GM23248 (cell line): ENCODE results near the gene CCDC85B. TPM values are rescaled to one million over a fixed set of nuclear protein-coding genes. Genes with fewer than 3 reads are reported as not detected.
A peak's percentile ranks its signal among the peaks of the same experiment; 100 is the strongest.

Experiments
- DNase-seq: peaks from one replicate; pipeline ENCODE4 v3.0.0-alpha.2; 2015
- H2AFZ ChIP-seq: fragments of 200-600 bp; sonication (generic); 2 replicates; pipeline ENCODE4 v1.6.1; 2016; ENCODE audit warnings: antibody characterized with exemption
- H3F3A ChIP-seq: fragments of 200-600 bp; sonication (generic); 2 replicates; pipeline ENCODE4 v1.6.1; 2016; ENCODE audit warnings: mild to moderate bottlenecking, antibody characterized with exemption, mixed run types; ENCODE audit not compliant: insufficient read depth
- H3K27ac ChIP-seq: fragments of 200-600 bp; sonication (generic); 2 replicates; pipeline ENCODE4 v1.5.1; 2016; ENCODE audit warnings: mild to moderate bottlenecking
- H3K27me3 ChIP-seq: fragments of 200-600 bp; sonication (generic); replicated peaks from 2 replicates; pipeline ENCODE4 v1.6.1; 2016; ENCODE audit warnings: mild to moderate bottlenecking; ENCODE audit not compliant: insufficient read depth
- H3K36me3 ChIP-seq: fragments of 200-600 bp; sonication (generic); 2 replicates; pipeline ENCODE4 v1.6.1; 2016; ENCODE audit warnings: low read depth, mild to moderate bottlenecking
- H3K4me1 ChIP-seq: fragments of 200-600 bp; sonication (generic); 2 replicates; pipeline ENCODE4 v1.6.1; 2016; ENCODE audit warnings: mild to moderate bottlenecking; ENCODE audit not compliant: insufficient read depth
- H3K4me2 ChIP-seq: fragments of 200-600 bp; sonication (generic); one replicate; pipeline ENCODE4 v1.6.1; 2016; ENCODE audit warnings: mild to moderate bottlenecking; ENCODE audit not compliant: unreplicated experiment
- H3K4me3 ChIP-seq: fragments of 200-600 bp; sonication (generic); 2 replicates; pipeline ENCODE4 v1.5.1; 2016; ENCODE audit warnings: mild to moderate bottlenecking
- H3K79me2 ChIP-seq: fragments of 200-600 bp; sonication (generic); 2 replicates; pipeline ENCODE4 v1.6.1; 2016; ENCODE audit warnings: mild to moderate bottlenecking; ENCODE audit not compliant: insufficient read depth
- H3K9ac ChIP-seq: fragments of 200-600 bp; sonication (generic); 2 replicates; pipeline ENCODE4 v1.6.1; 2016; ENCODE audit warnings: mild to moderate bottlenecking
- H3K9me2 ChIP-seq: fragments of 200-600 bp; sonication (generic); 2 replicates; pipeline ENCODE4 v1.6.1; 2016; ENCODE audit warnings: mixed run types, mild to moderate bottlenecking, moderate library complexity; ENCODE audit not compliant: insufficient read depth
- H3K9me3 ChIP-seq: fragments of 200-600 bp; sonication (generic); one replicate; pipeline ENCODE4 v1.6.1; 2017; ENCODE audit warnings: low read depth
- H4K20me1 ChIP-seq: fragments of 200-600 bp; sonication (generic); 2 replicates; pipeline ENCODE4 v1.6.0; 2016; ENCODE audit not compliant: insufficient read depth
- EZH2 ChIP-seq: fragments of 200-600 bp; sonication (generic); IDR thresholded peaks from 2 replicates; pipeline ENCODE4 v1.6.1; 2018; ENCODE audit warnings: antibody characterized with exemption, mild to moderate bottlenecking; ENCODE audit not compliant: insufficient read depth, poor library complexity, severe bottlenecking
- EZH2phosphoT487 ChIP-seq: fragments of 200-600 bp; sonication (generic); IDR thresholded peaks from 2 replicates; pipeline ENCODE4 v1.6.1; 2018; ENCODE audit warnings: antibody characterized with exemption, moderate library complexity, mild to moderate bottlenecking, low read depth; ENCODE audit not compliant: insufficient read depth
- WGBS, 2 experiments: methylation state at CpG; one replicate each; pipeline ENCODE4 v1.1.6; 2015 to 2017; ENCODE audit warnings: low lambda C conversion rate in 2 of 2, low coverage in 1 of 2; ENCODE audit errors: missing lambda C conversion rate in 2 of 2; 5-methylcytosine and 5-hydroxymethylcytosine counted together
- in situ Hi-C: fragments of 300-500 bp; cut with MboI; formaldehyde crosslinking; loops from 2 replicates; pipeline ENCODE4 v1.15.0; 2020
- polyA plus RNA-seq: library from polyadenylated mRNA; unstranded; fragments of >200 nt; fragmentation: Nextera tagmentation; extraction: Ambion mirVana; gene quantifications from 2 replicates; pipeline ENCODE4 v1.2.1, GENCODE V29; 2016
- total RNA-seq: library from RNA; depleted of rRNA; stranded (reverse); fragments of >200 nt; shearing (Covaris generic); gene quantifications from 2 replicates; pipeline ENCODE4 v1.2.3, GENCODE V29; 2014

Gene CCDC85B
- total and polyA plus RNA-seq, 2 experiments from 2014 or later, result 116 to 143 TPM

DNA sequence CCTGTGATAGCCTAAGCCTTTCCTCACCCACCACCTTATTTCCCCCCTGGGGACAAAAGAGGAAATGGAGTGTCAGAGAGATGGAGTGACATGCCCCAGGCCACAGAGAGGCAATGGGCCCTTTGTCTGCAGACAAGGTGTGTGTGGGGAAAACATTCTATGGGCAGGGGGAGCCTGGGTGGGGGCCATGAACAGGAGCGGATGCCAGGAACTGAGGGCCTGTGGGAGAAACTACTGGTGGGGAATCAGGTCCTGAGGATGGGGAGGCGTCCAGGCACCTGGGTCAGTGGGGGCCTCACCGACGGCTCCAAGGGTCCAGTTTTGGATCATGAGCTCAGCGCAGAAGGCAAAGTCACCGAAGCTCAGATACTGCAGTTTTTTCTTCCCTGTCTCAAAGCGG lies 5.2 kb upstream of the CCDC85B start:
- no peak overlapping the region for H3K4me2 ChIP-seq
- no peak overlapping the region for H3K9ac ChIP-seq
- no peak overlapping the region for H3K4me3 ChIP-seq
- peaks cover 48% of the 10 kb centered on the region for H3K79me2 ChIP-seq
- H3K9me2 ChIP-seq, result no peaks in the 10 kb centered on the region
- no peak overlapping the region for H2AFZ ChIP-seq
- in situ Hi-C loops, result loop anchor here (10.0 kb wide), 1 partner anchor 100 kb away; no protein-coding TSS in a partner anchor
- WGBS, 2 experiments, result 95% methylated on average over 7 of the region's 7 CpGs
- H3K36me3 ChIP-seq, result peaks cover 14% of the 10 kb centered on the region; the same call in 1 of the 2 replicates
- no peak for DNase-seq
- H3K27ac ChIP-seq, result no peak overlapping the region
- no peak for TF ChIP-seq EZH2phosphoT487
- TF ChIP-seq EZH2, result no peak
- H3K4me1 ChIP-seq, result peaks cover 23% of the 10 kb centered on the region
- H3K9me3 ChIP-seq, result no peaks in the 10 kb centered on the region
- H3K27me3 ChIP-seq, result no peaks in the 10 kb centered on the region
- H4K20me1 ChIP-seq, result no peaks in the 10 kb centered on the region
- H3F3A ChIP-seq, result peaks cover 38% of the 10 kb centered on the region

GRCh38 chr11:65885808-65886536 lies 4.5 kb upstream of the CCDC85B start:
- TF ChIP-seq EZH2phosphoT487 (no peak), EZH2 (no peak)

DNA sequence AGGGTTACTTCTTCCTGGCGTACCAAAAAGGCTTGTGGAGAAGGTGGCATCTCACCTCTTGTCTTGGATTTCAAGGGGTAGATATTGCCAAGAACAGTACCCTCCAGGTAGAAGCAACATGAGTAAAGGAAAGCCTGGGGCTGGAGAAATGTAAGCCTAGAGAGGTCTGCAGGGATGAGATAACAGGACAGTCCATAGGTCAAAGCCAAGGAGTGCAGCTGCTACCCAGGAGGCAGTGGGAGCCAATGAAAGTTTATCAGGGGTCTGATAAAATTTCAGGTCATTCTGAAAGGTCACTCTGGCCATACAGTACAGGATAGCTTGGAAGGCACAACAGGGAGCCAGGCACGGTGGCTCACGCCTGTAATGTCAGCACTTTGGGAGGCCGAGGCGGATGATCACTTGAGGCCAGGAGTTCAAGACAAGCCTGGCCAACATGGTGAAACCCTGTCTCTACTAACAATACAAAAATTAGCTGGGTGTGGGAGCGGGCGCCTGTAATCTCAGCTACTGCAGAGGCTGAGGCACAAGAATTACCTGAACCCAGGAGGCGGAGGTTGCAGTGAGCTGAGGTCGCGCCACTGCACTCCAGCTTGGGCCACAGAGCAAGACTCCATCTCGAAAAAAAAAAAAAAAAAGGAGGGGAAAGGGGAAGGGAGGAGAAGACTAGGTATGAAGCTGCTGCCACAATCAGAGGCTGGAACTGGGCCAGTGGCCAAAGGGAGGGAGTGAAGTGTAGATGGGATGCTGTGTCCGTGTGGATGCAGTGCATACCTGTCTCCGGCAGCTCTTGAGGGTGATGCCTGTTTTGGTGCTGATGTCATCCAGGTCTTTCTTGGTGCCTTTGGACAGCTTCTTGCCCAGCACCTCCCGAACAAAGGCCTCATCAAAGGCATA lies 3.4 kb upstream of the CCDC85B start:
- Histone ChIP-seq H4K20me1 (no peaks in the 10 kb centered on the region), H3K27me3 (no peaks in the 10 kb centered on the region), H3K79me2 (peaks cover 58% of the 10 kb centered on the region), H3K4me1 (peaks cover 25% of the 10 kb centered on the region), H3K4me3 (peak overlapping the region; percentile 95), H3K9me3 (no peaks in the 10 kb centered on the region), H3K9ac (peak overlapping the region; percentile 99), H3F3A (peaks cover 42% of the 10 kb centered on the region), H3K36me3 (peaks cover 17% of the 10 kb centered on the region; the same call in 1 of the 2 replicates), H3K27ac (peak overlapping the region; percentile 99), H3K9me2 (no peaks in the 10 kb centered on the region), H3K4me2 (peak overlapping the region; percentile 74), H2AFZ (no peak overlapping the region)
- in situ Hi-C loops, result loop anchor here (10.0 kb wide), 1 partner anchor 98 kb away; no protein-coding TSS in a partner anchor
- peak; percentile 29 for DNase-seq
- WGBS, 2 experiments, result 76 to 82% methylated on average over 14 of the region's 14 CpGs
- TF ChIP-seq EZH2phosphoT487 (no peak), EZH2 (no peak)

More at GRCh38 chr11:65885808-65886536, 4.5 kb upstream of the CCDC85B start:
- Histone ChIP-seq H3K9me2 (no peaks in the 10 kb centered on the region), H3K36me3 (peaks cover 14% of the 10 kb centered on the region; the same call in 1 of the 2 replicates), H3K4me2 (peak overlapping the region; percentile 74), H3F3A (peaks cover 38% of the 10 kb centered on the region), H4K20me1 (no peaks in the 10 kb centered on the region), H3K79me2 (peaks cover 48% of the 10 kb centered on the region), H3K4me3 (no peak overlapping the region), H3K27ac (no peak overlapping the region), H3K9me3 (no peaks in the 10 kb centered on the region), H2AFZ (no peak overlapping the region), H3K4me1 (peaks cover 23% of the 10 kb centered on the region), H3K27me3 (no peaks in the 10 kb centered on the region), H3K9ac (peak overlapping the region; percentile 99; the same call in 1 of the 2 replicates)
- in situ Hi-C loops, result loop anchor here (10.0 kb wide), 1 partner anchor 99 kb away; no protein-coding TSS in a partner anchor
- DNase-seq, result no peak
- 79 to 82% methylated on average over 12 of the region's 12 CpGs for WGBS, 2 experiments

DNA sequence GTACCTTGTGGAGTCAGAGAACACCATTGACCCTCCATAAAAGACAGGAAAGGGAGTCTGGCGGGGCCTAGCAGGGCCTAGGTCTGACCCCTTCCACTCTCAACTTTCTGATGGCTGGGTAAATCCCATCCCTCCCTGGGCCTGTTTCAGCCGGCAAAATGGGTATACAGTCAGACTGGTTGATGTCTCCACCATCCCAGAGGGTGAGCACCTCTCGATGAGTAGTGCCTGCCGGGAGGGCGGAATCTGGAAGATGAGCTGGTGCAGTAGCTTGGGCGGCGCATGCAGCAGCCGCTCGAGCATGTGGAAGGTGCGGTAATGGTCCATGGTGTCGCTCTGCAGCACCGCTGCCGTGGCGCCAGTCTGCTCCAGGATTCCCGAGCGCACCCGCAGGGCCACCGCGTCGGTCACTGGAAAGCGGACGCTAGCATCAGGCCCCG lies 2.7 kb upstream of the CCDC85B start:
- DNase-seq, result peak; percentile 92
- Histone ChIP-seq H3K36me3 (peaks cover 23% of the 10 kb centered on the region; the same call in 1 of the 2 replicates), H3K4me2 (peak overlapping the region; percentile 74), H3F3A (peaks cover 49% of the 10 kb centered on the region), H3K27me3 (no peaks in the 10 kb centered on the region), H4K20me1 (no peaks in the 10 kb centered on the region; the same call in 1 of the 2 replicates), H3K79me2 (peaks cover 64% of the 10 kb centered on the region), H3K4me1 (peaks cover 31% of the 10 kb centered on the region), H3K9ac (peak overlapping the region; percentile 99), H3K27ac (peak overlapping the region; percentile 99), H3K4me3 (peak overlapping the region; percentile 95), H2AFZ (peak overlapping the region; percentile 76), H3K9me3 (no peaks in the 10 kb centered on the region), H3K9me2 (no peaks in the 10 kb centered on the region)
- in situ Hi-C loops, result loop anchor here (10.0 kb wide), 1 partner anchor 97 kb away; no protein-coding TSS in a partner anchor
- WGBS, 2 experiments, result 4 to 6% methylated on average over 23 of the region's 23 CpGs
- TF ChIP-seq EZH2 (no peak), EZH2phosphoT487 (no peak)
